NCI-H1694 treated with DMSO at 0.1 percent for 48 hours (cell line): ENCODE measurements around the gene ZMIZ1.

Experiments
- DNase-seq: peaks from one replicate; lab custom pipeline; 2025; lab: John Stamatoyannopoulos, UW

Gene ZMIZ1

GRCh38 chr10:79207096-79207357 lies 138.3 kb downstream of the ZMIZ1 start:
- no peak for DNase-seq

- no peak for DNase-seq
These were observed 139.0 kb downstream of the ZMIZ1 start for GRCh38 chr10:79207726-79208125.

GRCh38 chr10:79208251-79208983 lies 139.7 kb downstream of the ZMIZ1 start:
- no peak for DNase-seq

DNA sequence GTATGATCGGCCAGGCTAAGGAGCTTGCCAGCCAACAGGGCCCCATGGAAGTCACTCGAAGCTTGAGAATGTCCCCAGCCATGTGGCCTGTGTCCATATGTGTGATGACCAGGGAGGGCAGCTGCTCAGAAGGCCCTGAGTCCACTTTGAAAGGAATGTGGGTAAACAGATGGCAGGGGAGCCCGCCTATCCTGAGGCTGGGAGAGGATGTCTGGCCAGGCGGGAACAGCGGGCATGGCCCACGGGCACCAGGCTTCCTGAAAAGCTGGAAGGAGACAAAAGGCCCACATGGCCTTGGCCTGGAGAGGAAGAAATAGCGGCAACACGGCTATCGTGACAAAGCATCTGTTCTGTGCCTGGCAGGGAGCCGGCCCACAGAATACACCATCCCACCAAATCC lies 140.6 kb downstream of the ZMIZ1 start:
- DNase-seq, result no peak

GRCh38 chr10:79209831-79210230 lies 141.1 kb downstream of the ZMIZ1 start:
- DNase-seq, result no peak

DNA sequence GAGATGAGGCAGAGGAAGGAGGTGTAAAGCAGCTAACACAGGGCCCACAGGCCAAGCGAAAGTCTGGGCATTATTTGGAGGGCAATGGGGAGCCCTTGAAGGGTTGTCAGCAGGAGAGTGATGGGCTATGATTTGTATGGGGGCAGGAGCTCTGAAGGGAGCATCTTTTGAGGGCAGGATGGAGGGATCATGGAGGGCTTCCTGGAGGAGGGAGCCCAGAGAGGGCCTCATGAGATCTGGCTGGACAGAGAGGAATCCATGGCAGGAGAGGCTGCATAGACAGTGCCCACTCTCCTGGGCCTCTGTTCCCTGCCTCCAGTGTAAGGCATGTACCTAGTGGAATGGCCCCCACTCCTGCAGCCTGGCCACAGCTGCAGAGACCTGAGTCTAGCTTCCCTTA lies 141.9 kb downstream of the ZMIZ1 start:
- DNase-seq, result no peak

- DNase-seq, result no peak
These were observed 142.8 kb downstream of the ZMIZ1 start for GRCh38 chr10:79211616-79212015.

GRCh38 chr10:79215531-79215930 lies 146.8 kb downstream of the ZMIZ1 start:
- no peak for DNase-seq

DNA sequence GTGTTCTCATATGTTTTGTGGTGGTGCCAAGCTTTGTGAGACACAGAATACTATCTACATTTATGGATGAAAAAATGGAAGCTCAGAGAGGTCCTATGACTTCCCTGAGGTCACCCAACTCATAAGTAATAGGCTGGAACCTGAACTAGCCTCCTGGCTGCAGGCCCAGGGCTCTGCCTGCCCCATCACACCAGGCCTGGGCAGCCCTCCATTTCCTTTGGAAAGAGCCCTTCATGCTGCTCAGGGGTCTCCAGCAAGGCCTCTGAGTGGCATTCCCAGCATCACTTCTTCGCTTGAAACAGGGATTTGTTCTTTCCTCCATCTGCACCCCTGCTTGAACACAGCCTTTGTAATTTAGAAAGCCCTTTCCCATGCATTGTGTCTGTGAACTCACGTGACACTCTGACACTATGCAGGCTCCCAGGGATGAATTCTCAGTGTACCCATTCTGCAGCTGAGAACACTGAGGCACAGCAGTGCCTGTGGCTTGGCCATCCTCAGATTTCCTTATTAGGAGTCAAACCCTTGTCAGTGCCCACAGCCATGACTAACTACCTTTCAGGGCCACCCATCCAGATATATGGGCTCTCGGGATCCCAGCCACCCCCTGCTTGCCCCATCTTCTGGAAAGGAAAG lies 150.7 kb downstream of the ZMIZ1 start:
- no peak for DNase-seq

DNA sequence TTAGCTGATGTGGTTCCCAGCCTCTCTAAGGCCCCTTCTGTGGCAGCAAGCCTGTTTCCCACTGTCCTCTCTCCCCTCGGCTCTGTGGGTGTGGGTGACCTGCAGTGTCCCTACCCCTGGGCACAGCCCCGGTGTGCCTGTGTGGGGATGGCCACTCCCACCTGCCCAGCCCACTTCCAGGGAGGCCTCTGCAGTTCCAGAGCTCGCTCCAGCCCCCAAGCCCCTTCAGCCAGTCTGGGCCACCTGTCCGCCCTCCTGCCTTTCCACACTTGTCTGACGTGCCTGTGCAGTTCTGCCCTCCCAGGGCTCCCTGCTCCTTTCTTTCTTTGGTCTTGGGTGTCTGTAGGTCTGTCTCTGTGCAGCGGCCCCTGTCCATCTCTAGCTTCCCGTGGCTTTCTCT lies 151.5 kb downstream of the ZMIZ1 start:
- DNase-seq, result no peak

GRCh38 chr10:79221110-79222051 lies 152.6 kb downstream of the ZMIZ1 start:
- DNase-seq, result peak; percentile 92

- DNase-seq, result no peak
These were observed 153.4 kb downstream of the ZMIZ1 start for GRCh38 chr10:79222186-79222585.

DNA sequence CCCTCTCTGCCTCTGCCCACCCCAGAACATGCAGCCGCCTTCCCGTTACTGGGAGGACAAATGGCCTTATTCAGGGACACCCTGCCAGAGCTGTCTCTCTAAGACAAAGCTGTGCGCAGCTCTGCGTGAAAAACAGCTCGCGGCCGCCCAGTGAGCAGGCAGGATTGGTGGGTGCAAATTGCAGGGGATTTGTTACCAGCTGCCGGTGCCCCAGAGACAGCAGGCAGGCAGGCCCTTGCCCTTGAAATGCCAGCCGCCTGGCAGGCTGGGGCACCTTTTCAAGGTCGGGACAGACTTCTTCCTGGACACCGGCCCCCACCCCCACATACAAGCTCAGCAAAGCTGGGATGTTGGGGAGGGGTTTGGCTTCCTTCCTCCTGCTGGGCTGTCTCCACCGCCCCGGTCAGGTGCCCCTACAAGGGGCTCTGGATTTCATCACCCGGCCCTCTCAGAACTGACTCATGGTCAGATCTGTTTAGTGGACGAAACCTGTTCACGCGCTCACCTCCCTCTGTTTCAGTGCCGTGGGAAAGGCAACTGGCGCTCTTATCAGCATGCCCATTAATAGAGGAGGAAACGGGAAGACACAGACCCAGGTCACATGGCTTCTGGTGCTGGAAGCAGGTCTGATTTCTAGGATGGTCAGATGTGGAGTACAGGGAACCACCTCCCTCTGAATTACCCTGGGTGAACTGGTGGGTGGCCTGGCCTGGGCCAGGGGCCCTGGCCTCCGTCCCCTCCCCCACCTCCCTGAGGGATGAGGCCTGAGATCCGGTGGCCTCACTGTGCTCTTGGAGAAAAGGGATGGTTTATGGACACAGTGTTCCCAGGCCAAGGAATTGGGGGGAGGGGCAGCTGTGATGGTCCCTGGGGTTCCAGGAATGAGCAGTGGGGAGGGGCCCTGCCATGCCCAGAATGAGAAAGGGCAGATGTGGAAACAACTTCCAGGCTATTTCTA lies 154.6 kb downstream of the ZMIZ1 start:
- peak; percentile 43 for DNase-seq

GRCh38 chr10:79224263-79224949 lies 155.6 kb downstream of the ZMIZ1 start:
- DNase-seq, result no peak

GRCh38 chr10:79224992-79225391 lies 156.2 kb downstream of the ZMIZ1 start:
- DNase-seq, result no peak

- no peak for DNase-seq
These were observed 157.9 kb downstream of the ZMIZ1 start for GRCh38 chr10:79226391-79227245.

GRCh38 chr10:79229071-79229541 lies 160.3 kb downstream of the ZMIZ1 start:
- peak; percentile 58 for DNase-seq

DNA sequence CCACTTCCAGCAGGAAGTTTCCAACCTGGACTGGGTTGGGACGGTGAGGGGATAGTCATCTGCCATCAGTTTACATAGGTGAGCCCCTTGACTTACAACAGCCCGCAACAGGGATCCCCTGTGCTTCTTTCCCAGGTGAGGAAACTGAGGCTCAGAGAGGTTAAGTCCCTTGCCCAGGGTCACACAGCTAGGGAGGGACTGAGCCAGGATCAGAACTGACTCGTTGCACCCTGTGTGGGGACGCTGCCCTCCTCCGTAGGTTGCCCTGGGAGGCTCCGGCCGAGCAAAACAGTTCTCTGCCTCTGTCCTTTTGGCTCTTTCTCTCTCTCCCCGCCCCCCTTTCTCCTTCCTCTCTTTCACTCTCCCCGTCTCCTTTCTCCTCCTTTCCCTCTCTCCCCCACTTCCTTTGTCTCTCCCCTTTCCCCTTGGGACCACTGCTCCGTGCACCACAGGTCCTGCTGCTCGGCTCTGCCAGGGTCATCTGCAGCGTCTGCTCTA lies 161.1 kb downstream of the ZMIZ1 start:
- DNase-seq, result no peak

DNA sequence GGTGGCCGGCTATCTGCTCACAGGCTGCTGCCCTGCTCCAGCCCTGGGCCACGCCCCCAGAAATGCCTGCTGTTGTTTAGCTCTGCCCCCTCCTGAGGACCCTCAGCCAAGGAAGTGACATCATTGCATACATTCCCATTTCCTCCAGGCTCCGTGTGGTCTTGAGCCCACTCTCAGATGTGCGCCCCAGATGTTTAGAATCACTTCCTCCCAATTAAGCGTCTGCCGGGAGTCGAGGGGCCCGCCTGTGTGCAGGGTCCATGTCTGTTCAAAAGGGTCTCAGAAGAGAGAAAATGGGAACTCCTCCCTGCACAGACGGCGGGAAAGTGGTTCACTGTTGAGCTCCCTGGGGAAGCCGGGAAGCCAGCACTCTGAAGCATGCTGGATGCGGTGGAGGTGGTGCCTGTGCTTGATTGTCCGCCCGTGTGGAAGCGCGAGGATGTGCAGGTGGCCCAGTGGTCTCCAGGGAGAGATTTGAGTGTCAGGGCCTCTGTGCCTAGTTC lies 161.6 kb downstream of the ZMIZ1 start:
- peak; percentile 84 for DNase-seq

DNA sequence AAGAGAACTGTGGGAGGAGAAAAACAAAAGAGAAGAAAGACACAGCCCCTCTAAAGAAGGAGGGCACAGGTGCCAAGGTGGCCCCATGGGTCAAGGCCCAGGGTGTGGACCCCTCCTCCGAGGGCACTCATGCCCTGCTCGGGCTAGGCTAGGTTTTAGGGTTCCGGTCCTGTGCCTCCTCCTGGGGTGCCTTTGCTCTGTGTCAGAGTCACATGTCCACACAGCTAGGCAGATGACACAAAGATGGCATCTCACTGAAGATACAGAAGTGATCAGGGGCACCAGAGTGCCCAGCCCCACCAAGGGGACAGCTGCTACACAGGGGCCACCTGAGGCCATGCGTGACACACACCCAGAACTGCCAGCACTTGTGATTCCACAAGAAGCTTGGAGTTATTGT lies 162.1 kb downstream of the ZMIZ1 start:
- no peak for DNase-seq
